ENCODE measurements around the gene CTDP1.

- TF ChIP-seq CTCF (IDR thresholded peaks at IDR 0.05): no peak
- TF ChIP-seq POLR2A (IDR thresholded peaks at IDR 0.05): no peak
Measured at GRCh38 chr18:79770826-79771225, 91.2 kb downstream of the CTDP1 start.
